Tibial nerve (tissue), 4 donors: ENCODE data around the gene LRRC10B. TPM values are rescaled to one million over a fixed set of nuclear protein-coding genes. Genes with fewer than 3 reads are reported as not detected.

ENCODE experiments used
- DNase-seq, 2 donors: peaks; one replicate each; pipeline ENCODE4 v3.0.0-alpha.2; 2019; ENCODE audit warnings: low spot score in 2 of 2
- H3K27ac ChIP-seq, 4 donors: fragments of 200-600 bp; sonication (generic) in 3 of 4; one replicate each; pipeline ENCODE4 v1.5.1; 2017 to 2019; ENCODE audit warnings: mild to moderate bottlenecking in 1 of 4
- H3K27me3 ChIP-seq, 2 donors: fragments of 200-600 bp; sonication (generic) in 1 of 2; one replicate each; pipeline versions ENCODE4 v1.5.1 to v1.6.0; 2017 to 2019
- H3K36me3 ChIP-seq, 3 donors: fragments of 200-600 bp; sonication (generic); one replicate each; pipeline ENCODE4 v1.5.1; 2018 to 2019
- H3K4me1 ChIP-seq, 4 donors: fragments of 200-600 bp; sonication (generic) in 3 of 4; one replicate each; pipeline ENCODE4 v1.5.1; 2017 to 2019
- H3K4me3 ChIP-seq, 4 donors: fragments of 200-600 bp; sonication (generic) in 3 of 4; one replicate each; pipeline ENCODE4 v1.5.1; 2017 to 2019; ENCODE audit warnings: mild to moderate bottlenecking in 1 of 4, moderate library complexity in 1 of 4
- H3K9me3 ChIP-seq, 4 donors: fragments of 200-600 bp; sonication (generic) in 3 of 4; one replicate each; pipeline ENCODE4 v1.5.1; 2017 to 2019
- CTCF ChIP-seq, 5 experiments: fragments of 200-600 bp in 3 of 5; fragments of 450-650 bp in 2 of 5; sonication (generic) in 3 of 5; IDR thresholded peaks; one replicate each; pipeline ENCODE4 v1.5.1; 2016 to 2019; ENCODE audit warnings: antibody characterized with exemption in 5 of 5, mild to moderate bottlenecking in 3 of 5, moderate library complexity in 2 of 5
- EP300 ChIP-seq, 2 donors: sonication (generic); formaldehyde crosslinking; IDR thresholded peaks; one replicate each; pipeline ENCODE4 v1.6.1; 2017; ENCODE audit warnings: antibody characterized with exemption in 2 of 2, mild to moderate bottlenecking in 1 of 2
- POLR2A ChIP-seq, 2 donors: fragments of 450-650 bp; IDR thresholded peaks; one replicate each; pipeline ENCODE4 v1.6.1; 2017; ENCODE audit warnings: antibody characterized with exemption in 2 of 2, mild to moderate bottlenecking in 2 of 2, moderate library complexity in 2 of 2
- WGBS, 2 donors: methylation state at CpG; one replicate each; pipeline ENCODE4 v1.1.5; 2018; 5-methylcytosine and 5-hydroxymethylcytosine counted together
- total RNA-seq, 4 donors: library from RNA; depleted of rRNA; stranded (reverse); fragments of >200 nt; gene quantifications; one replicate each; pipeline ENCODE4 v1.1.0, GENCODE V29; 2016

The LRRC10B gene
- total RNA-seq, 4 donors from 2014 or later, result 0.21 to 3.6 (median 1.0) TPM

GRCh38 chr11:61529537-61530225 lies 21.1 kb downstream of the LRRC10B start:
- H3K4me1 ChIP-seq, result no peaks in the 10 kb centered on the region
- no peak overlapping the region for H3K27ac ChIP-seq
- TF ChIP-seq EP300 (IDR thresholded peaks at IDR 0.05), result peak in 1 of 2 donors; percentile 63
- TF ChIP-seq POLR2A (IDR thresholded peaks at IDR 0.05), result no peak
- TF ChIP-seq CTCF (IDR thresholded peaks at IDR 0.05), result no peak
- H3K27me3 ChIP-seq, result peaks cover 0 to 26% of the 10 kb centered on the region in 2 donors
- H3K4me3 ChIP-seq, result no peak overlapping the region
- H3K9me3 ChIP-seq, result no peaks in the 10 kb centered on the region
- no peaks in the 10 kb centered on the region for H3K36me3 ChIP-seq
- DNase-seq, result peak; percentile 31 to 49
- WGBS, 2 donors, result 77 to 86% methylated on average over 18 to 21 of the region's 21 CpGs

GRCh38 chr11:61531044-61531443 lies 22.5 kb downstream of the LRRC10B start:
- TF ChIP-seq POLR2A (IDR thresholded peaks at IDR 0.05), result no peak
- no peak for TF ChIP-seq CTCF (IDR thresholded peaks at IDR 0.05)
- no peak for TF ChIP-seq EP300 (IDR thresholded peaks at IDR 0.05)
- Histone ChIP-seq H3K9me3 (no peaks in the 10 kb centered on the region), H3K27me3 (peaks cover 0 to 20% of the 10 kb centered on the region in 2 donors), H3K27ac (no peak overlapping the region), H3K36me3 (no peaks in the 10 kb centered on the region), H3K4me3 (no peak overlapping the region), H3K4me1 (no peaks in the 10 kb centered on the region)
- no peak for DNase-seq
- WGBS, 2 donors, result 45 to 48% methylated on average over 3 of the region's 3 CpGs

- peak in 1 of 2 donors; percentile 12 for DNase-seq
- H3K27ac ChIP-seq, result no peak overlapping the region
Observed at GRCh38 chr11:61532134-61533038, 23.8 kb downstream of the LRRC10B start.

GRCh38 chr11:61533039-61533375 lies 24.5 kb downstream of the LRRC10B start:
- H3K9me3 ChIP-seq, result no peaks in the 10 kb centered on the region
- WGBS, 2 donors, result 86 to 90% methylated on average over 16 of the region's 16 CpGs
- no peak for DNase-seq
- H3K27ac ChIP-seq, result no peak overlapping the region
- TF ChIP-seq POLR2A (IDR thresholded peaks at IDR 0.05) (no peak), CTCF (IDR thresholded peaks at IDR 0.05) (no peak), EP300 (IDR thresholded peaks at IDR 0.05) (no peak)
- H3K4me1 ChIP-seq, result no peaks in the 10 kb centered on the region
- H3K4me3 ChIP-seq, result no peak overlapping the region
- no peaks in the 10 kb centered on the region for H3K36me3 ChIP-seq
- H3K27me3 ChIP-seq, result peaks cover 0 to 15% of the 10 kb centered on the region in 2 donors

More at GRCh38 chr11:61532134-61533038, 23.8 kb downstream of the LRRC10B start:
- Histone ChIP-seq H3K9me3 (no peaks in the 10 kb centered on the region), H3K4me1 (no peaks in the 10 kb centered on the region), H3K27me3 (peaks cover 0 to 17% of the 10 kb centered on the region in 2 donors), H3K4me3 (no peak overlapping the region), H3K36me3 (no peaks in the 10 kb centered on the region)
- WGBS, 2 donors, result 64 to 73% methylated on average over 9 to 10 of the region's 10 CpGs
- peak; percentile 48 to 73 (median 67) for TF ChIP-seq CTCF (IDR thresholded peaks at IDR 0.05)
- TF ChIP-seq POLR2A (IDR thresholded peaks at IDR 0.05), result no peak

GRCh38 chr11:61533401-61533800 lies 24.9 kb downstream of the LRRC10B start:
- Histone ChIP-seq H3K9me3 (no peaks in the 10 kb centered on the region), H3K4me1 (no peaks in the 10 kb centered on the region), H3K27me3 (peaks cover 0 to 13% of the 10 kb centered on the region in 2 donors), H3K27ac (no peak overlapping the region), H3K36me3 (no peaks in the 10 kb centered on the region), H3K4me3 (no peak overlapping the region)
- TF ChIP-seq CTCF (IDR thresholded peaks at IDR 0.05) (no peak), EP300 (IDR thresholded peaks at IDR 0.05) (no peak), POLR2A (IDR thresholded peaks at IDR 0.05) (no peak)
- no peak for DNase-seq
- 77 to 85% methylated on average over 8 of the region's 8 CpGs for WGBS, 2 donors
